Measurements from ENCODE around the gene PTPN4.
A peak's percentile ranks its signal among the peaks of the same experiment; 100 is the strongest.

PTPN4 gene

GRCh38 chr2:119888680-119889079, 129.0 kb downstream of the PTPN4 start:
- H3K9me3 Mint-ChIP-seq: peaks cover 22 to 28% of the 10 kb centered on the region in 2 donors
- H3K4me3 Mint-ChIP-seq: no peak overlapping the region
- no peaks in the 10 kb centered on the region for H3K4me1 Mint-ChIP-seq
- DNase-seq: no peak
- no peaks in the 10 kb centered on the region for H3K27me3 Mint-ChIP-seq
- no peak overlapping the region for H3K27ac Mint-ChIP-seq
- ATAC-seq: no peak

GRCh38 chr2:119897736-119898395, 138.1 kb downstream of the PTPN4 start:
- no peak overlapping the region for H3K27ac Mint-ChIP-seq

GRCh38 chr2:119901013-119901412, 141.3 kb downstream of the PTPN4 start:
- Mint-ChIP-seq H3K27ac (no peak overlapping the region), H3K9me3 (peaks cover 19 to 24% of the 10 kb centered on the region in 2 donors), H3K4me1 (no peaks in the 10 kb centered on the region), H3K4me3 (no peak overlapping the region), H3K27me3 (no peaks in the 10 kb centered on the region)
- ATAC-seq (no peak), DNase-seq (no peak)

More at GRCh38 chr2:119897736-119898395, 138.1 kb downstream of the PTPN4 start:
- ATAC-seq: no peak
- H3K9me3 Mint-ChIP-seq: peaks cover 4 to 8% of the 10 kb centered on the region in 2 donors
- no peaks in the 10 kb centered on the region for H3K4me1 Mint-ChIP-seq
- H3K27me3 Mint-ChIP-seq: no peaks in the 10 kb centered on the region
- no peak for DNase-seq
- H3K4me3 Mint-ChIP-seq: no peak overlapping the region

GRCh38 chr2:119910566-119910965, 150.8 kb downstream of the PTPN4 start:
- no peak overlapping the region for H3K4me3 Mint-ChIP-seq
- DNase-seq: no peak
- no peak overlapping the region for H3K27ac Mint-ChIP-seq
- no peaks in the 10 kb centered on the region for H3K27me3 Mint-ChIP-seq
- peaks cover 4% of the 10 kb centered on the region for H3K4me1 Mint-ChIP-seq
- peaks cover 27 to 30% of the 10 kb centered on the region in 2 donors for H3K9me3 Mint-ChIP-seq
- no peak for ATAC-seq

GRCh38 chr2:119914266-119914665, 154.5 kb downstream of the PTPN4 start:
- peaks cover 4% of the 10 kb centered on the region for H3K4me1 Mint-ChIP-seq

GRCh38 chr2:119921825-119922224, 162.1 kb downstream of the PTPN4 start:
- Mint-ChIP-seq H3K9me3 (no peaks in the 10 kb centered on the region), H3K27me3 (no peaks in the 10 kb centered on the region), H3K4me1 (peaks cover 28% of the 10 kb centered on the region), H3K27ac (peak overlapping the region in 1 of 2 donors; percentile 77), H3K4me3 (no peak overlapping the region)
- ATAC-seq (no peak), DNase-seq (no peak)

More at GRCh38 chr2:119914266-119914665, 154.5 kb downstream of the PTPN4 start:
- Mint-ChIP-seq H3K27ac (no peak overlapping the region), H3K27me3 (no peaks in the 10 kb centered on the region), H3K4me3 (no peak overlapping the region), H3K9me3 (peaks cover 16 to 17% of the 10 kb centered on the region in 2 donors)
- ATAC-seq (no peak), DNase-seq (no peak)

GRCh38 chr2:119922699-119923098, 163.0 kb downstream of the PTPN4 start:
- peak overlapping the region in 1 of 2 donors; percentile 27 for H3K27ac Mint-ChIP-seq

GRCh38 chr2:119929537-119929936, 169.8 kb downstream of the PTPN4 start:
- DNase-seq: peak; percentile 28 to 40
- H3K4me3 Mint-ChIP-seq: peak overlapping the region; percentile 69 to 79
- peaks cover 55% of the 10 kb centered on the region for H3K4me1 Mint-ChIP-seq
- H3K27me3 Mint-ChIP-seq: no peaks in the 10 kb centered on the region
- no peaks in the 10 kb centered on the region for H3K9me3 Mint-ChIP-seq
- H3K27ac Mint-ChIP-seq: peak overlapping the region; percentile 74 to 93
- peak; percentile 97 for ATAC-seq

More at GRCh38 chr2:119922699-119923098, 163.0 kb downstream of the PTPN4 start:
- Mint-ChIP-seq H3K4me1 (peaks cover 34% of the 10 kb centered on the region), H3K27me3 (no peaks in the 10 kb centered on the region), H3K9me3 (no peaks in the 10 kb centered on the region), H3K4me3 (no peak overlapping the region)
- no peak for ATAC-seq
- DNase-seq: no peak

GRCh38 chr2:119932809-119933208, 173.1 kb downstream of the PTPN4 start:
- no peak for ATAC-seq
- H3K27ac Mint-ChIP-seq: no peak overlapping the region

GRCh38 chr2:119934319-119934718, 174.6 kb downstream of the PTPN4 start:
- Mint-ChIP-seq H3K9me3 (peaks cover 4 to 7% of the 10 kb centered on the region in 2 donors), H3K4me1 (peaks cover 18% of the 10 kb centered on the region), H3K27me3 (no peaks in the 10 kb centered on the region), H3K27ac (no peak overlapping the region), H3K4me3 (no peak overlapping the region)
- no peak for DNase-seq
- ATAC-seq: no peak

More at GRCh38 chr2:119932809-119933208, 173.1 kb downstream of the PTPN4 start:
- peaks cover 4 to 7% of the 10 kb centered on the region in 2 donors for H3K9me3 Mint-ChIP-seq
- no peak for DNase-seq
- peaks cover 33% of the 10 kb centered on the region for H3K4me1 Mint-ChIP-seq
- H3K27me3 Mint-ChIP-seq: no peaks in the 10 kb centered on the region
- peak overlapping the region in 1 of 2 donors; percentile 35 for H3K4me3 Mint-ChIP-seq

- ATAC-seq: no peak
- peaks cover 15% of the 10 kb centered on the region for H3K4me1 Mint-ChIP-seq
- H3K4me3 Mint-ChIP-seq: no peak overlapping the region
- H3K27me3 Mint-ChIP-seq: no peaks in the 10 kb centered on the region
- no peak for DNase-seq
- H3K27ac Mint-ChIP-seq: peak overlapping the region in 1 of 2 donors; percentile 23
- H3K9me3 Mint-ChIP-seq: peaks cover 4 to 7% of the 10 kb centered on the region in 2 donors
Measured at GRCh38 chr2:119937680-119938079, 178.0 kb downstream of the PTPN4 start.

GRCh38 chr2:119939915-119940314, 180.2 kb downstream of the PTPN4 start:
- no peak overlapping the region for H3K4me3 Mint-ChIP-seq
- H3K9me3 Mint-ChIP-seq: peaks cover 4 to 7% of the 10 kb centered on the region in 2 donors
- H3K4me1 Mint-ChIP-seq: peaks cover 32% of the 10 kb centered on the region
- no peak for DNase-seq
- H3K27me3 Mint-ChIP-seq: no peaks in the 10 kb centered on the region
- no peak for ATAC-seq
- no peak overlapping the region for H3K27ac Mint-ChIP-seq

- no peak for ATAC-seq
- no peak overlapping the region for H3K4me3 Mint-ChIP-seq
- H3K27ac Mint-ChIP-seq: peak overlapping the region in 1 of 2 donors; percentile 9
- peaks cover 4 to 7% of the 10 kb centered on the region in 2 donors for H3K9me3 Mint-ChIP-seq
- no peaks in the 10 kb centered on the region for H3K27me3 Mint-ChIP-seq
- no peak for DNase-seq
- peaks cover 32% of the 10 kb centered on the region for H3K4me1 Mint-ChIP-seq
Measured at GRCh38 chr2:119940856-119941255, 181.1 kb downstream of the PTPN4 start.

- no peak for DNase-seq
- Mint-ChIP-seq H3K4me1 (peaks cover 32% of the 10 kb centered on the region), H3K4me3 (no peak overlapping the region), H3K27me3 (no peaks in the 10 kb centered on the region), H3K27ac (no peak overlapping the region), H3K9me3 (peaks cover 2 to 4% of the 10 kb centered on the region in 2 donors)
- no peak for ATAC-seq
Measured at GRCh38 chr2:119941388-119941787, 181.7 kb downstream of the PTPN4 start.

- no peak overlapping the region for H3K4me3 Mint-ChIP-seq
- DNase-seq (no peak), ATAC-seq (no peak)
- H3K4me1 Mint-ChIP-seq: peaks cover 32% of the 10 kb centered on the region
- H3K27me3 Mint-ChIP-seq: no peaks in the 10 kb centered on the region
- no peaks in the 10 kb centered on the region for H3K9me3 Mint-ChIP-seq
- H3K27ac Mint-ChIP-seq: no peak overlapping the region
Measured at GRCh38 chr2:119941981-119942513, 182.3 kb downstream of the PTPN4 start.

GRCh38 chr2:119943058-119943457, 183.3 kb downstream of the PTPN4 start:
- Mint-ChIP-seq H3K4me1 (peaks cover 32% of the 10 kb centered on the region), H3K9me3 (no peaks in the 10 kb centered on the region), H3K27ac (no peak overlapping the region), H3K27me3 (no peaks in the 10 kb centered on the region), H3K4me3 (no peak overlapping the region)
- ATAC-seq (no peak), DNase-seq (no peak)
